NB4 (cell line): ENCODE measurements around the gene PCDHGA4.
"Not testable (repeated sequence)": the region's sequence is repeated elsewhere in the genome, so short reads cannot be mapped to it uniquely, and the experiment has no call there.

Experiments
- DNase-seq: peaks from one replicate; pipeline ENCODE4 v3.0.0; 2010; ENCODE audit warnings: low read depth
- H3K4me3 ChIP-seq: one replicate; pipeline ENCODE4 v1.5.1; 2011; ENCODE audit warnings: mild to moderate bottlenecking, low read depth, low read length, moderate library complexity
- CTCF ChIP-seq: IDR thresholded peaks from one replicate; pipeline ENCODE4 v1.5.1; 2012; ENCODE audit warnings: low read depth, low read length
- MAX ChIP-seq: IDR thresholded peaks from 2 replicates; pipeline ENCODE4 v1.6.1; 2011; ENCODE audit warnings: low read depth, low read length
- MYC ChIP-seq: IDR thresholded peaks from 2 replicates; pipeline ENCODE4 v1.6.1; 2011; ENCODE audit warnings: low read depth, low read length
- POLR2A ChIP-seq: IDR thresholded peaks from 2 replicates; pipeline ENCODE4 v1.6.1; 2011; ENCODE audit warnings: mild to moderate bottlenecking; ENCODE audit not compliant: insufficient read length; ENCODE audit errors: extremely low read depth

The PCDHGA4 gene

GRCh38 chr5:141320225-141321169 is 34.3 kb upstream of the PCDHGA4 start, which contains the start of gene TAF7:
Gene TAF7 (minus strand): TSS chr5:141320784. CDS start chr5:141320044, 740 bp downstream.
- 0 out of 2 replicates have a peak, but pooled peaks have one; percentile 25 for TF ChIP-seq MYC
- peak; percentile 60 for TF ChIP-seq MAX
- TF ChIP-seq POLR2A: peak; percentile 97
- peak; percentile 68 for TF ChIP-seq CTCF
- H3K4me3 ChIP-seq: peak within 1 kb of the TSS; percentile 91
- peak; percentile 93 for DNase-seq

GRCh38 chr5:141322261-141322660 is 32.6 kb upstream of the PCDHGA4 start:
- no peak overlapping the region for H3K4me3 ChIP-seq
- no peak for TF ChIP-seq MYC
- TF ChIP-seq CTCF: no peak
- TF ChIP-seq POLR2A: no peak
- no peak for TF ChIP-seq MAX
- DNase-seq: no peak

DNA sequence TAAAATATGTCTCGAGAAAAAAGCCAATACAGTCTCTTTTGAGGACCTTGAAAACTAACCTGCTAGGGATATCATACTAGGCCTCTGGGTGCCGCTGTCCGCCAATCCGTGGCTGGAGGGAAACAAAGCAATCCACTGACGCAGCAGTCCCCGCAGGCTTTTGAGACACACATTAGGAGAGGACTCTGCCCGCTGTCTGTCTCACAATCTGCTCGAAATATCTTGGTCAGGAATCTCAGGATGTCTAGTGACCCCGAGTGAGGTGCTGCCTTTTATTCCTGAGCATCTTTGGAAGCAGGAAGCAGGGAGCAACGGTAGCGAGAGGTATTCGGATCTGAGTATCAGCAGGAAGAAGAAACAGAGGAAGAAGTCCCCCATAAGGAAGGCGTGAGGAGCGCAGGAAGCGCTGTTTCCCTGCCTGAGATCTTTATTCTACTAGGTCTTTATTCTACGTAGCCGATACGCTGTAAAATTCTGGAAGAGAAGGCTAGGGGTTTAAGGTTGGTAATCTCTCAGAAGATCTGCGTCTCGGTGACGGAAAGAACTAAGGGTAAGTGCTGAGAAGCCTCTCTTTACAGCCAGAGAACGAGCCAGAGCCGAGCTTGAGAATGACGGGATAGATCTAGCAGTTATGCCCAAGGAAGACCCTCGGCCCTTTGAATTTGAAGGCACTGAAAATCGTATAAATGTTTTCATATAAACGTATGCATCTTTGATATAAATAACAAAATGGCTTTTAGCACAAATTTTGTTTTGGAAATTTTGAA is 28.6 kb upstream of the PCDHGA4 start:
- DNase-seq: peak; percentile 85
- no peak for TF ChIP-seq MAX
- peak; percentile 68 for TF ChIP-seq CTCF
- H3K4me3 ChIP-seq: peak overlapping the region; percentile 78

DNA sequence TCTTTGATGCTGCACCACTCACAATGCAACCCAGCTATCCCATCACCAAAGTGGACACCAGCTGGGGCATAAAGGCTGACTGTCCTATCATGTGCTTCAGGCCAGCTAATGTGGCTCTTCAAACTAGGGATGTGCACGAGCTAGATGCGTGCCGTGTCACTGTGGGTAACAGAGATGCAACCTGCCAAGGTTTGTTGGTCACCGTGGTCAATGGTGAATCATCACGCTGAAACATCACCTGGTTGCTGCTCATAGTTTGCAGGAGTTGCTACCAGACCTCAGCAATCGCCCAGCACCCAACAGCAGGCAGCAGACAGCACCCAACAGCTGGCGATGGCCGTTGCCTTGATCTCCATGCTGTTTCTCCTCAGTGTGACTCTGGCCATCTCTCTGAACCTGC is 26.6 kb upstream of the PCDHGA4 start:
- H3K4me3 ChIP-seq: no peak overlapping the region
- DNase-seq: no peak
- TF ChIP-seq MYC (no peak), POLR2A (no peak), MAX (no peak), CTCF (no peak)

DNA sequence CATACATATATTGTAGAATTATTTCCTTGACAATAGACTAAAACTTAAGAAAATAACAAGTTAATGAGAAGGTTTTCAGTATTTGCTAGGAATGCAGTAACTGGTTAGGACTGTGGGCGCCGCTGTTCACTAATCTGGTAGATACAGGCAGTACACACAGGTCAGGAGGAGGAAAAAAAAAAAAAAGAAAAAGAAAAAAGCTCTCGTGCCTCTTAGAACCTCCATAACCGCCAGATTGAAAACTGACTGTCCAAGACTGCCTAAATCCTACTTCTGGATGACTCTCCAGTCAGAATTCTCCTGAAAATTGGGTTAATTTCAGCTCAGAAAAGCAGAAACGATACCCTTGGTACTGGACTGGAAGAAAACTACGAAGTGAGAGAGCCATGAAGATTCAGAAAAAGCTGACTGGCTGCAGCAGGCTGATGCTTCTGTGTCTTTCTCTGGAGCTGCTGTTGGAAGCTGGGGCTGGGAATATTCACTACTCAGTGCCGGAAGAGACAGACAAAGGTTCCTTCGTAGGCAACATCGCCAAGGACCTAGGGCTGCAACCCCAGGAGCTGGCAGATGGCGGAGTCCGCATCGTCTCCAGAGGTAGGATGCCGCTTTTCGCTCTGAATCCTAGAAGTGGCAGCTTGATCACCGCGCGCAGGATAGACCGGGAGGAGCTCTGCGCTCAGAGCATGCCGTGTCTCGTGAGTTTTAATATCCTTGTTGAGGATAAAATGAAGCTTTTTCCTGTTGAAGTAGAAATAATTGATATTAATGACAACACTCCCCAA is 24.3 kb upstream of the PCDHGA4 start, which contains the start of gene PCDHGA1:
PCDHGA1 (plus strand) TSS at position 216 of the 782 bp plus-strand sequence.
- no peak within 1 kb of the TSS for H3K4me3 ChIP-seq
- DNase-seq: peak; percentile 34
- TF ChIP-seq CTCF (peak; percentile 23), POLR2A (no peak), MYC (no peak), MAX (no peak)

GRCh38 chr5:141332571-141332970 is 22.2 kb upstream of the PCDHGA4 start:
- not testable (repeated sequence) for DNase-seq, H3K4me3 ChIP-seq
